Activated CD8-positive, alpha-beta memory T cell treated with anti-CD3 and anti-CD28 coated beads for 36 hours (primary cell): ENCODE results near the gene MRGPRE. TPM values are rescaled to one million over a fixed set of nuclear protein-coding genes. Genes with fewer than 3 reads are reported as not detected.

ENCODE experiments used
- CTCF ChIA-PET: fragments of 350-600 bp; sonication (Branson Sonifier 250); formaldehyde crosslinking; loops from one replicate; lab custom pipeline; 2021; ENCODE audit warnings: antibody characterized with exemption; lab: Charles Lee
- POLR2A ChIA-PET: fragments of 350-600 bp; sonication (Branson Sonifier 250); formaldehyde crosslinking; loops from one replicate; lab custom pipeline; 2021; ENCODE audit warnings: antibody characterized with exemption; lab: Charles Lee
- total RNA-seq, 2 experiments: library from RNA; stranded (reverse); gene quantifications; one replicate each; pipeline ENCODE4 v1.2.3, GENCODE V29; 2021

The MRGPRE gene
- total RNA-seq, 2 experiments from 2014 or later: not detected

- POLR2A ChIA-PET: no interaction called here
- CTCF ChIA-PET: no interaction called here
Measured at GRCh38 chr11:3227568-3228444, 4.4 kb downstream of the MRGPRE start.

GRCh38 chr11:3226846-3227567 lies 5.2 kb downstream of the MRGPRE start:
- CTCF ChIA-PET: no interaction called here
- POLR2A ChIA-PET: no interaction called here

GRCh38 chr11:3225826-3226750 lies 6.1 kb downstream of the MRGPRE start:
- CTCF ChIA-PET: no interaction called here
- POLR2A ChIA-PET: no interaction called here

DNA sequence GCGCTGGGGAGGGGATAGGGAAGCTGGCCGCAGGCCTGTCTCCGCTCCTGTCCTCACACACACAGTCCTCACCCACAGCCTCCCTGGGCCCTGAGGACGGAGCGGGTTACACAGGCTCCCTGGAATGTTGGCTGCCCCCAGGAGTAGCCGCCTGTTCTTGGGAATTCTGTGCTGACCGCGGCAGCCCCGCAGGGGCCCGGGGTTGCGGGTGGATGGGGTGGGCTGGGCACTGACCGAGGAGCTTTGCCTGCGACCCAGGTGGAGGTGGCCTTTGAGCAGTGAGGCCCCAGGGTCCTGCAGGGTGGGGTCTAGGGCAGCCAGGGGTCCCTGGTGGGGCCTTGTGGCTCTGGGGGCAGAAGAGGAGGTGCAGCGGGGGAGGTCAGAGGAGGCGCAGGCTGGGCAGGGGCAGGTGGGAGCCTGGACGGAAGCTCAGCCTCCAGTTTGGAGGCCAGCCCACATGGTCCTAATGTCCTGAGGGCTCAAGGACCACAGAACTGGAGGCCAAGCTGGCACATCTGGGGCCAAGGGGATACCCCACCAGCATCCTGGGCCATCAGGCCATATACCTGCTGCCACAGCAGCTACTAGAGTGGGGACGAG lies 7.0 kb downstream of the MRGPRE start:
- ChIA-PET POLR2A (no interaction called here), CTCF (no interaction called here)

- ChIA-PET CTCF (no interaction called here), POLR2A (no interaction called here)
Measured at GRCh38 chr11:3224401-3225057, 7.7 kb downstream of the MRGPRE start.

- POLR2A ChIA-PET: no interaction called here
- CTCF ChIA-PET: no interaction called here
Measured at GRCh38 chr11:3223932-3224381, 8.3 kb downstream of the MRGPRE start.

- CTCF ChIA-PET: no interaction called here
- POLR2A ChIA-PET: no interaction called here
Measured at GRCh38 chr11:3222941-3223915, 9.0 kb downstream of the MRGPRE start.

GRCh38 chr11:3222003-3222855 lies 10.0 kb downstream of the MRGPRE start:
- POLR2A ChIA-PET: no interaction called here
- CTCF ChIA-PET: no interaction called here

DNA sequence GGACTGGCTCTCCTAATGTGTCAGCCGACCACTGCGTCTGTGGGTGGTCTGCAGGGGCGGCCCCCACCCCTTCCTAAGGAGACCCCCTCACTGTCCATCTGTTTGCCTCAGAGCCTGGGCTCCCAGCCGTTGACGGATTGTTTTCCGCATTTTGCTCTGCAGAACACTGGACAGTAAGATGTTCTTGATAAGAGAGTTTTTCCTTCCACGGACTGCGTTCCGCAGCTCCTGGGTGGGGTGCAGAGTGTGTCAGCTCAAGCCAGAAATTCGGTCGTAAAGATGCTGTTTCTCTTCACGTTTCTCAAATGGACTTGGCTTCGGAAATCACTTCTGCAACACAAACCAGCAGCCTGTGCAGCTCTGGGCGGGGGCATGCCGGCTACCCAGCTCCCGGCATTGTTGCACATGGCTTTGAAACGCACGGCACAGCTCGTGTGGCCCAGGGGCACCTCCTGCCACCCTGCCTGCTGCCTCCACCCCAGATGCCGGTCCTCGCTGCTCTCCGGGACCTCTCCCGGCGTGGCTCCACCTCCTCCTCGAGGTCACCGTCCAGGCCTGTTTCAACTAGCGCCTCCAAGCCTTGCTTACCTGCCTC lies 10.7 kb downstream of the MRGPRE start:
- CTCF ChIA-PET: interaction anchor here (0.9 kb wide), 1 partner anchor 14 kb away, joined by 3 read pairs; no protein-coding TSS in a partner anchor
- POLR2A ChIA-PET: no interaction called here

GRCh38 chr11:3220521-3221407 lies 11.5 kb downstream of the MRGPRE start:
- POLR2A ChIA-PET: no interaction called here
- CTCF ChIA-PET: interaction anchor here (0.9 kb wide), 1 partner anchor 15 kb away, joined by 3 read pairs; no protein-coding TSS in a partner anchor

DNA sequence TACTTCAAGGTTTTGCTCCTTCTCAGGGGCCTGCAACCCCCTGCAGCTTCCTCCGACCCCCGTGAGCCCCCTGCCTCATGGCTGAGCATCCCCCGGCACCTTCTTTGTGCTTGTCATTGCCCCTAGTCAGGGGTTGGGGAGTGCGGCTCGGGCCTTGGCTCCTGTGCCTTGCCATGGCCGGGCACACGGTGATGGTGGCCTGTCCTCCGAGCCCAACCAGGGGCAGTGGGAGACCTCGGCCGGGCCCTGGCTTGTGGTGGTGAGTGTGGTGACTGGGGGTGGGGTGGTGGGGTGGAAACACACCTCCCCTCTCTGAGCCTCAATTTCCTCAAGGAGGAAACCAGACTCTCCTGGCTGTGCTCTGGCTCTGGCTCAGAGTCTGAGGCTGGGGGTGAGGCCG lies 12.1 kb downstream of the MRGPRE start:
- ChIA-PET CTCF (no interaction called here), POLR2A (no interaction called here)

- CTCF ChIA-PET: no interaction called here
- POLR2A ChIA-PET: no interaction called here
Measured at GRCh38 chr11:3219281-3219892, 12.8 kb downstream of the MRGPRE start.

DNA sequence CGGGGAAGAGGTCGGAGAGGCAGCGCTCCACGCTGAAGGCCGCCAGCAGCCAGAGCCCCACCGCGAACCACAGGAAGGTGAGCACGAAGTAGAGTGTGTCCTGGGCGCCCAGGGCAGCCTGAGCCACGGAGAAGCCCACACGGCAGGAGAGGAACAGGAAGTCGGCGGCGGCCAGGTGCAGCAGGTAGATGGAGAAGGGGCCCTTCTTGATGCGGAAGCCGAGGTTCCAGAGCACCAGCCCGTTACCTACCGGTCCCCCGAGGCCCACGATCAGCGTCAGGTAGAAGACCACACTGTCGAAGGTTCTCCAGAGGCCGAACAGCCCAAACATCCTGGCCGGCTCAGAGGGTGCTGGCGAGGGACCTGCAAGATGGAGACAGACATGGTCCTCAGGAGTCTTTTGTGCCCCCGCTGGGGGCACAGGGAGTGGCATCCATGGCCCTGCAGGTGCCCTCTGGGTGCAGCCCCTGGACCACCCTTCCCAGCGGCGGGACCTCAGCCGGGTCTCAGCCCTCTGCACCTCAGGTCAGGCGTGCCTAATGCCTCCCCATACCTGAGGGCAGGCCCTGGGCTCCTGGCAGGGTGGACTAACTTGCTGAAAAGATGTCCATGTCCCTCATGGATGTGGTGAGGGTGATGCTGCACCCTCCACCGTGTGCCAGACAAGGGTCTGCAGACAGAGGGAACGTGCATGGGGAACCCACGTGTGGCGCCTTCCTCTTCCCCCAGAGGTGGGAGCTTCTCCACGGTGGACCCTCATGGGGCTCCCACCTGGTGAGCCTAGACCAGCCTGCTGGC lies 13.5 kb downstream of the MRGPRE start, which contains the start of gene MRGPRG:
MRGPRG (minus strand) TSS at position 331 of the 798 bp plus-strand sequence; CDS start at position 331, 0 bp downstream.
- POLR2A ChIA-PET: no interaction called here
- CTCF ChIA-PET: no interaction called here
